CD4-positive, alpha-beta T cell treated with Interleukin-17A for 4 hours (primary cell): Measurements from ENCODE around the gene PQBP1.

ENCODE experiments used
- DNase-seq: peaks from one replicate; pipeline ENCODE4 v3.0.0-alpha.2; 2020; ENCODE audit warnings: mixed read lengths

Gene PQBP1

GRCh38 chrX:48902135-48902534 lies 4.4 kb downstream of the PQBP1 start:
- DNase-seq = no peak

- DNase-seq = no peak
Observed at GRCh38 chrX:48902776-48903175, 5.0 kb downstream of the PQBP1 start.

GRCh38 chrX:48903290-48903689 lies 5.6 kb downstream of the PQBP1 start:
- no peak for DNase-seq

- DNase-seq = no peak
Observed at GRCh38 chrX:48904180-48904579, 6.5 kb downstream of the PQBP1 start.

- DNase-seq = no peak
Observed at GRCh38 chrX:48904626-48905025, 6.9 kb downstream of the PQBP1 start.

- DNase-seq = no peak
Observed at GRCh38 chrX:48905090-48905790, 7.5 kb downstream of the PQBP1 start.

- no peak for DNase-seq
Observed at GRCh38 chrX:48908600-48908999, 10.9 kb downstream of the PQBP1 start.

- DNase-seq = no peak
Observed at GRCh38 chrX:48909703-48910294, 12.1 kb downstream of the PQBP1 start.

GRCh38 chrX:48910926-48911411 lies 13.2 kb downstream of the PQBP1 start:
- DNase-seq = no peak

- DNase-seq = peak; percentile 89
Observed at GRCh38 chrX:48911412-48912182, 13.9 kb downstream of the PQBP1 start, which contains the start of gene SLC35A2. Gene SLC35A2, minus strand, starts transcription at chrX:48911646. Its CDS starts 10 bp downstream, at chrX:48911636.

- no peak for DNase-seq
Observed at GRCh38 chrX:48913605-48914366, 16.1 kb downstream of the PQBP1 start.

- DNase-seq = no peak
Observed at GRCh38 chrX:48914593-48915493, 17.1 kb downstream of the PQBP1 start.

GRCh38 chrX:48917139-48918001 lies 19.6 kb downstream of the PQBP1 start:
- peak; percentile 90 for DNase-seq

GRCh38 chrX:48918301-48918642 lies 20.5 kb downstream of the PQBP1 start:
- no peak for DNase-seq

- DNase-seq = peak; percentile 95
Observed at GRCh38 chrX:48918643-48919340, 21.1 kb downstream of the PQBP1 start, which contains the start of gene PIM2. Gene PIM2, minus strand, starts transcription at chrX:48919024. Its CDS starts 190 bp downstream, at chrX:48918834.

- DNase-seq = peak; percentile 40
Observed at GRCh38 chrX:48919360-48919841, 21.7 kb downstream of the PQBP1 start.

- DNase-seq = peak; percentile 46
Observed at GRCh38 chrX:48919947-48920717, 22.4 kb downstream of the PQBP1 start.

GRCh38 chrX:48920718-48921104 lies 23.0 kb downstream of the PQBP1 start:
- no peak for DNase-seq

- no peak for DNase-seq
Observed at GRCh38 chrX:48923771-48924170, 26.0 kb downstream of the PQBP1 start.
